B cell (primary cell): ENCODE data around the gene EGFR.

Source experiments
- EZH2 ChIP-seq: IDR thresholded peaks from 2 replicates; pipeline ENCODE4 v1.6.1; 2012; ENCODE audit warnings: borderline replicate concordance, low read depth, mild to moderate bottlenecking, moderate library complexity, low read length; ENCODE audit not compliant: insufficient read depth, poor library complexity, severe bottlenecking
- TF ChIP-seq, protein P1 (sequence below): fragments of 200-600 bp; IDR thresholded peaks from one replicate; pipeline ENCODE4 v1.8.0; 2022; ENCODE audit warnings: antibody characterized with exemption, mild to moderate bottlenecking

DNA sequence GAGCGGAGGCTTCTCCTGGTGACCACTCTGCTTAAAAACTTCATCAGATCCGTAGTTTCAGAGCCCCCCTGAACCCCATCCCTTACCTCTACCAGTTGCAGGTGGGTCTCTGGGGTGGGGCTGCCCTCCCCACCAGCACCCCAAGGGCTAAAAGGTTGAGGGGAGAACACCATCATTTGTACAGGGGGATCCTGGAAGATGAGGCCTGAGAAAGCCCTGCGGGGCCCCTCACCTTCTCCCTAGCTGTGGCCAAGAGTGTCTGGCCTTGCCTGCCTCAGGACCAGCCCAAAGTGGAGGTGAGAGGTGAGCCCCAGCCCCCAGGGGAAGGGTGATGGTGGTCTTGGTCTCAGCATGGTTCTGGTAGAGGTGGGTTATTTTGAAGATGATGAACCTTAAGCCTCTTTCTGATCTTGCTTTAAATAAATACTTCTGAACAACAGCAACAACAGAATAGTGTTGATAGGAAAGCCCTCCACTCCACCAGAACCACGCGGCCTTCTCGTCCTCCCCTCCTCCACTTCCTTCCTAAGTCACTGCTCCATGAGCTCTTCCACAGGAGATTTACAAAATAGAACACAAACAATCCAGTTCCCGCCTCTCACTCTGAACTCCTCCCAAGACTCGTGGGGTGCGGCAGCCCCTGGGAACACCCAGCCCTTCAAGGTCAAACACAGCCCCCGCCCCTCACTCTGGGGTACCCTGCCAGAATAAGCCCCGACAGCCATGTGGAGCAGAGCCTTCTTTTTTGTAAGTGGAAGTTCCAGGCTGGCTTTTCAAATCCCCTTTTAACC is 169.1 kb downstream of the EGFR start:
- TF ChIP-seq, protein P1, sequence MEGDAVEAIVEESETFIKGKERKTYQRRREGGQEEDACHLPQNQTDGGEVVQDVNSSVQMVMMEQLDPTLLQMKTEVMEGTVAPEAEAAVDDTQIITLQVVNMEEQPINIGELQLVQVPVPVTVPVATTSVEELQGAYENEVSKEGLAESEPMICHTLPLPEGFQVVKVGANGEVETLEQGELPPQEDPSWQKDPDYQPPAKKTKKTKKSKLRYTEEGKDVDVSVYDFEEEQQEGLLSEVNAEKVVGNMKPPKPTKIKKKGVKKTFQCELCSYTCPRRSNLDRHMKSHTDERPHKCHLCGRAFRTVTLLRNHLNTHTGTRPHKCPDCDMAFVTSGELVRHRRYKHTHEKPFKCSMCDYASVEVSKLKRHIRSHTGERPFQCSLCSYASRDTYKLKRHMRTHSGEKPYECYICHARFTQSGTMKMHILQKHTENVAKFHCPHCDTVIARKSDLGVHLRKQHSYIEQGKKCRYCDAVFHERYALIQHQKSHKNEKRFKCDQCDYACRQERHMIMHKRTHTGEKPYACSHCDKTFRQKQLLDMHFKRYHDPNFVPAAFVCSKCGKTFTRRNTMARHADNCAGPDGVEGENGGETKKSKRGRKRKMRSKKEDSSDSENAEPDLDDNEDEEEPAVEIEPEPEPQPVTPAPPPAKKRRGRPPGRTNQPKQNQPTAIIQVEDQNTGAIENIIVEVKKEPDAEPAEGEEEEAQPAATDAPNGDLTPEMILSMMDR = no peak
- TF ChIP-seq EZH2 = no peak
